ENCODE results near the gene ARPC5.

- TF ChIP-seq CTCF (conservative IDR thresholded peaks at IDR 0.05; ENCODE audit: low read depth, low read length) (no peak), EZH2 (IDR thresholded peaks at IDR 0.05; ENCODE audit: borderline replicate concordance, low read depth, low read length, poor library complexity, severe bottlenecking) (no peak)
Measured at GRCh38 chr1:183619781-183620180, 15.8 kb downstream of the ARPC5 start.

Measured in A673 (cell line).